Measurements from ENCODE around the gene MARCO.

DNA sequence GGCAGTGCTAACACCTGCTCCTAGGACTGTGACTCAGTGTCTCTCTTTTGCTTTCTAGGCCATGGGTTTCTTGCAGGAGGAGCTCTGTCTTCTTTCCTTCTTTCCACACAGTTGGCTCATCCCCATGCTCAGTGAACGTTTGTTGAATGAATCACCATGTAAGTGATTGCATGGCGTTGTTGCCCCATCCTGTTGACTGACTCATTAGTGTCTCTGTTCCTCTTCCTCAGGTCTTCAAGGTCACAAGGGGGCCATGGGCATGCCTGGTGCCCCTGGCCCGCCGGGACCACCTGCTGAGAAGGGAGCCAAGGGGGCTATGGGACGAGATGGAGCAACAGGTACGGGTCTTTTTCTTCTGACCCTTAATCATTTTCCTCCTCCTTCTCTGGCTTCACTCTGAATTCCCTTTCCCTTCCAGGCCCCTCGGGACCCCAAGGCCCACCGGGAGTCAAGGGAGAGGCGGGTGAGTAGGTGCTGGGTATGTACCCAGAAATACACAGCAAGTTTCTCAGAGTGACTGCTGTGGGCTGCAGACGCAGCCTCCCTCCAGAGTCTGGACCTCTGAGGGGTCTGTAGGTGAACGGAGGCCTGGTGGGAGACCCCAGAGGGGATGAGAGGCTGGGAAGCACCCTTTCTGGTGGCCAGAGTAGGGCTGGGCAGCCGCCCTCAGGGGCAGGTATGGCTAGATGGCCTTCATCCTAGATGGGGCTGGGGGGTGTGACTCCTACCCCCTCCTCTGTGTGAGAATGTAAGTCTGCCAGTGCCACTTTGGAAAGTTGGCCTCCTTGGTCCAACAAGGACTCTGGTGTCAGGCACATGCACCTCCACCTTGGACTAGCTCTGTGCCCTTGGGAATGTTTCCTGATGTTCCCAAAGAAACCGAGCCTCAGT, 32.4 kb downstream of the MARCO start:
- TF ChIP-seq POLR2AphosphoS5 (IDR thresholded peaks at IDR 0.05; ENCODE audit: low read depth, low read length) (no peak), SIN3A (IDR thresholded peaks at IDR 0.05; ENCODE audit: borderline replicate concordance, insufficient read depth, low read length) (no peak), TAF1 (IDR thresholded peaks at IDR 0.05; ENCODE audit: borderline replicate concordance, insufficient read depth, low read length) (no peak)

Measured in PFSK-1 (cell line).